GM18498 (cell line): ENCODE results near the gene IQGAP2.

Experiments
- ATAC-seq: cut with Tn5 transposase; IDR thresholded peaks from one replicate; pipeline ENCODE4 v1.9.1; 2021; ENCODE audit warnings: mild to moderate bottlenecking, moderate library complexity; ENCODE audit not compliant: unreplicated experiment

IQGAP2 gene

GRCh38 chr5:76475385-76475784 lies 72.3 kb downstream of the IQGAP2 start:
- no peak for ATAC-seq

DNA sequence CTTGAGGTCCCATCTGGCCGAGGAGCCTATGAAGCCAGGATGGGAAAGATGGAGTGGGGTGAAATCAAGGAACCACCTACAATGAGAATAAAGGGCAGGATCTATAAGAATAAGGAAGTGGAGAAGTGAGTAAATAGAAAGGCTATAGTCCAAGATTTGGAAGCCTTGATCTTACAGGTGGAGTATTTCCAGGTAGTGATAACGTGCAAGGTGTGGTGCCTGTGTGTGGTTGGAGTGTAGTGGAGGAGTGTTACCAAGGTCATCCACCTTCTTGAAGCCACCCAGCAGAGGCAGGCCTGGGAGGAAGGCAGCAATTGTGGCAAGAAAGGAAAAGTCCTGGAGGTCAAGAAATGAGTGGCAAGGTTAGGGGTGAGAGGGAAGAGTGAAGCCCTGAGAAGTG lies 72.9 kb downstream of the IQGAP2 start:
- no peak for ATAC-seq

GRCh38 chr5:76476474-76477038 lies 73.5 kb downstream of the IQGAP2 start:
- ATAC-seq: no peak

GRCh38 chr5:76477061-76477460 lies 74.0 kb downstream of the IQGAP2 start:
- ATAC-seq: no peak

GRCh38 chr5:76477571-76477970 lies 74.5 kb downstream of the IQGAP2 start:
- ATAC-seq: no peak

GRCh38 chr5:76479281-76479680 lies 76.2 kb downstream of the IQGAP2 start:
- no peak for ATAC-seq

DNA sequence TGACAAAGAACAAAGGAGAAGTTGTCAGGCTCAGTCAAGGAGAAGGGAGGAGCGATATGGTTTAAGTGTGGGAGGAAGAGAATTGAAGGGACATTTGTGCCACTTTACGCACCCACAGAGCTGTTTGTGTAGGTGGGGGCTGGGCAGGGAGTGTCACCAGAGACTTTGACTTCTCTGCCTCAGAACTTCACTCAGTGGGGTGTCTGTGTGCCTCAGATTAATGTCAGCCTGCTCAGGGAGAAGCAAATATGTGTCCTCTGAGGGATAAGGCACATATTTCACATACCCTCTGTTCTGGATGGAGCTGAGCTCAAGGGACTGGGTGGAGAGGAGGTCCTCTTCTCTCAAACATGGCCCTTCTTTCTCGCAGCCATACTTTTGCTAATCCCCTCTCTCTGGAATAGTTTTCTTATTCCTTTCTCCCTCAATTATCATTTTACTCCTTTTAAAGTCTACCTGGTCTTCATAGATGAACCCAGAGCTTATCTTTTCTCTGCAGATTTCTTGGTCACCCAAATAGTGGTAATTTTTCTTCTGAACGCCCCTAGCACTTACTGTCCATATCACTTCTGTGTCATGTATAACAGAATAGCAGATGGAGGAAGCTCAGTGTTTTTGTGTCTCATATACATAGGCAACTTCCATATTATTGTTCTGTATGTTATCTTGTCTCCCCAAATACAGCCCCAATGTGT lies 77.0 kb downstream of the IQGAP2 start:
- ATAC-seq: no peak

GRCh38 chr5:76482984-76483383 lies 79.9 kb downstream of the IQGAP2 start:
- ATAC-seq: no peak

GRCh38 chr5:76483433-76483832 lies 80.3 kb downstream of the IQGAP2 start:
- ATAC-seq: no peak

DNA sequence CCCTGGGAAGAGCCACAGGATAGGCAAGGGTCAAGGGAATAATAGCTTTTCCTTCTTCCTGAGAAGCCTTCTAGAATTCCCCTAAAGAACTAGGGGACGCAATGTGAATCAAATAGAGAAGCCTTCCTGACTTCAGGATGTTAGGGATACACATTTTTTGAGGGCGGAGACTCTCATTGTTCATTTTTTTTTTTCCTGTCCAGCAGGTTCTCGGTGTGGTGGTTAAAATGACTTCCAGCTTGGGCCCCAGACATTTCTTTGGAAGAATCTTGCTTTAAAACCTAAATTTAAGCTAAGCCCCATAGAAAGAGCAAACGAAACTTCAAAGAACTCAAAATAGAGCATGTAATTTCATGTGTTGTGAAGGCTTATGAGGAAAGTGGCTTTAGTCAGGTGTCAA lies 80.8 kb downstream of the IQGAP2 start:
- ATAC-seq: no peak

DNA sequence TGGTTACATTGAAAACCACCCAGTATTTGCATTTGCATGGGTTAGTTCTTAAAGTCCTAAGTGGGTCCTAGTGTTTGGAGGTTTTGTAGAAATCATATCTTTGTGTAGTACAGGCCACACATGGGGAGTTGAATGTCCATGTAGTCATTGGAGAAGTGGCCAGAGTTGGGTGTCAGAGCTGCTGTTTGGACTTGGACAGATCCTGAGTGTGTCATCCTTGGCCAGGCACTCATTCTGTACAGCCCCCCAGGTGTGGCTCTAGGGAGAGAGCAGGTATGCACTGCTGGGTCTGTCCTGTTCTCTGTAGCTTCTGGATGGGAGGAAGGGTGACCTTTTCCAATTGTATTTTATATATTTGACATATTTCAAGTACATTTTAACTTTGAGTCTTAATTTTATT lies 82.4 kb downstream of the IQGAP2 start:
- no peak for ATAC-seq

- no peak for ATAC-seq
Measured at GRCh38 chr5:76487386-76487785, 84.3 kb downstream of the IQGAP2 start.

- ATAC-seq: no peak
Measured at GRCh38 chr5:76487821-76488220, 84.7 kb downstream of the IQGAP2 start.

GRCh38 chr5:76488969-76489368 lies 85.9 kb downstream of the IQGAP2 start:
- ATAC-seq: no peak

DNA sequence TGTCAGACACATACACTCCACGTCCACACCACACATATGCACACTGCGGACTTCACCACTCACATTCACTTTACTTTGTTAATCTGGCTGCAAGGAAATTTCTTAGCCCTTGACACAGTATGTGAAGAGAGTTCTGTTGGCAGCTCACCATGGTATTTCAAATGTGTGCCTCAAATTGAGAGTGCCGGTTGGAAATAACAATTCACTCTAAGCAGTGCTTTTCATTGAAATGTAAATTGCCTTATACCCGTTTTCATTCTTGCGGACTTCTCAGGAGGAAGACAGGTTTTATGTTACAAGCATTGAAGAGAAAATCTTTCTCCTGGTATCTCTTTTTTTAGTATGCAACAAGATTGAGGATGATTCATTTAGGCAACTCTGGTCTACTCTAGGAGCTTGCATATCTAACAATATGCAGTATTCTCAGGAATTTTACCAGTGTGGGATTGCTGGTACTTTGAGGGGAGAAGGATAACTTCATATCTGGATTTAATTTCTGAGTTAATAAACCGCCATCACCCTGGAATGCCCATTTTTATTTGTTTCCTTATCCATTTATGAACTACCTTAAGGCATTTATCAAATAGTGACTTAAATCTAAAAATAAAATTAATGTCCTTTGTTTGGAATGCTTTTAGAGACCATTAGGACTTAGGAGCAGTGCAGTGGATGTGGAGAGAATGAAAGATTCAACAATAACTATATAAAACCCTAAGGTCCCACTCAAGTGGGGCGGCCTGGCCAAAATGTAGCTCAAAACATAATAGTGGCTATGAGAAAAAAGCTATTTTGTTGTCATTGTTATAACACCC lies 87.0 kb downstream of the IQGAP2 start:
- ATAC-seq: no peak

GRCh38 chr5:76490960-76491359 lies 87.9 kb downstream of the IQGAP2 start:
- ATAC-seq: no peak

DNA sequence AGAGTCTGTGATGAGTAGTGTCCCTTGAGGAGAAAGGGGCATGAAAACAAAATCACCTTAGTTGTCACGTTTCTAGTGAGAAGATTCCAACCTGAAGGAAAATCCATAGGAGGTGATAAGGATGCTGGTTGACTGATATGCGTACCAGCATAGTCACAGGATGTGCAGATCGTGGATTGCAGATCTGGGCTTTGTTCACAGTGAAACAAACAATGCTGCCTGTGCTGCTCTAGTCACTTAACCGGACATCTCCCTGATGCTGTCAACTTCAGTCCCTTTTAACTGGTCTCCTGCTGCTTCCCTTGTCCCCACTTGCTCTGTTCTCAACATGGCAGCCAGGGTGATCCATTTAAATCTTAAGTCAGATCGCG lies 89.7 kb downstream of the IQGAP2 start:
- ATAC-seq: no peak

GRCh38 chr5:76493190-76493837 lies 90.2 kb downstream of the IQGAP2 start:
- ATAC-seq: no peak

DNA sequence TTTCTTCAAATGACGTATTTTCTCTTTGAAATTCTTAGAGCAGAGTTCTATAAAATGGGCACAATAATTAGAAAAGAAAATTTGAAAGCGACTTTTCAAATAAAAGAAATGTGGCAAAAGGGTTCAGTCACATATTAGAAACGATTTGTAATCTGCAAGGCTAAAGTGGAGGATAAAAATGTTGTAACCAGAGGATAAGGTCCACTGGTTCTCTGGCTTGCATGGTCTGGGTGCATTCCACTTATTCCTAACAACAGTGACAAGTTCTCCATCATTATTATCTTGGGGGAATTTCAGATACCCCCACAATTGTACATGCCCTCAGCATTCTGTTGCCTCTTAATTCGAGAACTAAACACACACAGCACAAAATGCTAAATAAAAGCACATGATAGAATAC lies 91.1 kb downstream of the IQGAP2 start:
- ATAC-seq: no peak

GRCh38 chr5:76495870-76496269 lies 92.8 kb downstream of the IQGAP2 start:
- no peak for ATAC-seq

DNA sequence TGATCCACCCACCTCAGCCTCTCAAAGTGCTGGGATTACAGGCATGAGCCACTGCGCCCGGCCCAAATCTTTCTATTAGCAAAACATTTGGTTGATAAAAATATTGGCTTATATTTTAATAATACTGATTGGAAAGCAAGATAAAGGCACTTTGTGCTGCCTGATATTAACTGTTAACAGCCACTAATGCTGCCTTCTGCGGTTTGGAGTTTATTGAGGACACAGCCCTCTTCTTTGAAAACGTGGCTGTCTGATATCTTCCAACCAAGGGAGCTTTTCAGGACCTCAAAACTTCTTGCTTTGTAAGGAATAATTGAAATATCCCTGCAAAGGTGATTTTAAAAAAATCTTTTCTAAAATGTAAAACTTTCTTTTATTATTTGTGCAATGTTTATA lies 94.0 kb downstream of the IQGAP2 start:
- ATAC-seq: no peak
